ENCODE measurements around the gene ACADM.
A peak's percentile ranks its signal among the peaks of the same experiment; 100 is the strongest.

Gene ACADM

DNA sequence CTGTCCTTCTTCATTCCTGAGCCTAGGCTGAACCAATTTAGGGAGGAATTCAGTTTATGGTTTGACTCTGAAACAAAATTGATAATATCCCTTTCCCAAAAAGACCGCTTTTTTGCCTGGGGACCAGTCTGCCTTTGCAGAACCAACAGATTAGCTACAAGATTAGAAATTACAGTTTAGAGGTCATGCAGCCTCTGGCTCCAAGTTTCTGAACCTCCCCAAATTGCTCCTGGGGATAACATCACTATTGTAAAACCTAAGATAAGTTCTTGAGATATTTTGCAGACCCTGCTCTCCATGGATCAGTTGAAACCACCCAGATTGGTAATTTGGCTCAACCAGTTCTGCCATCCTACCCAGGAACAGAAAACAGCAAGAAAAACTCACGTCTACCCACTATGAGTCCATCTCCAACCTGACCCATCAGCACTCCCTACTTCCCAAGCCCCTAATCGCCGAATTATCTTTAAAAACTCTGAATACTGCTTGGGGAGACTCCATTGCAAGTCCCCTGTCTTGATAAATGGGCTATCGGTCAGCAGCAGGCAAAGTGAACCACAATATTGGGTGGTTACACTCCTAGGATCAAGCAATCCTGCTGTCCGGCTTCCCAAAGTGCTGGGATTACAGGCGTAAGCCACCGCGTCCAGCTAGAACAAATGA lies 60.9 kb downstream of the ACADM start:
- peak overlapping the region; percentile 73 to 85 (median 76) for H3K4me3 ChIP-seq
- H3K27me3 ChIP-seq, result no peaks in the 10 kb centered on the region
- H3K9me3 ChIP-seq (replicated peaks in 1 of 11), result peaks cover 0 to 14% (median 5%) of the 10 kb centered on the region in 11 experiments; a peak in 9 of 22 replicates
- peak overlapping the region; percentile 73 to 99 (median 93) for H3K4me2 ChIP-seq
- peak overlapping the region; percentile 89 to 99 (median 94); a peak in 21 of 22 replicates for H3K27ac ChIP-seq
- peak overlapping the region; percentile 87 to 99 (median 94) for H3K9ac ChIP-seq
- peaks cover 32 to 39% (median 36%) of the 10 kb centered on the region in 11 experiments for H4K20me1 ChIP-seq
- H3K4me1 ChIP-seq, result peaks cover 33 to 47% (median 35%) of the 10 kb centered on the region in 10 experiments
- H3K36me3 ChIP-seq, result peaks cover 33 to 37% (median 35%) of the 10 kb centered on the region in 11 experiments
- TF ChIP-seq Cebpa-rat (IDR thresholded peaks at IDR 0.05), result no peak

DNA sequence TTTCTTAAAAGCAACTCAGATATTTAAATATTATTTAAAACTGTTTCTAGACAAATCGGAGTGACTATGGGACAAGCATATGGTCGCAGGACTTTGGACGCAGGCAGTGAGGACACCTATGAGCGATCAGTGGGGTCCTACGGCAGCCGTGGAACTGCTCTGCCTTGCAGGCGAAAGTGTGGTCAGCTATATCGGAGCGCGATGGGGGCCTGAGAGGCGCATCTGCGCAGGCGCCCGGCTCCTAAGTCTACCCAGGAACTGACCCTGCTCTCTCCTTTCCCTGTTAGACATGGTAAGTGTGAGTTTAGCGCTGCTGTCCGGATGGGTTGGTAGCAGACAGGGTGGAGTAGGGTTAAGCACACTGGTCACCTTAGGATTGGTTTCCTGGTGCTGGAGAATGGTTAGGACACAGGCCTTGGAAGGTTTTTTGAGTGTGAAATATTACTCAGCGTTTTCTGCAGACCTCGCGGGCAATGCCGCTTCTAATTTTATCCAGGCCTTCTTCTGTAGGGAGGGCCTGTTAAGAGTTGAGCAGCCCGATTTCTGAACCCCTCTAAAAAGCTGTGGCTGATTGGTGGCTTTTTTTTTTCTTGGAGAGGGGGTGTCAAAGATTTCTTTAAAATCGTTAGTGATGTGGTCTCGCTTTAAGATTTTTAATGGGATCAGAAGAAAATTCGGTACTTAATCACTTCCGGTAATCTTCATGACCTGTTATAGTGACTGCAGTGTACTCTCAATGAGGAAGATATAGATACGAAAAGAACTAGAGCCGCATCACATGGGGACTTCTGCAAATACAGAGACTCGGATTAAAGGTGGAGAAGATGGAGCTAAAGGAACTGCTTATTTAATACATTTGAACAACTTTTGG lies 61.7 kb downstream of the ACADM start, which contains the start of gene RABGGTB:
TSS of gene RABGGTB (plus strand) at position 274 of the 871 bp plus-strand sequence. CDS start at position 290, 16 bp downstream.
- H4K20me1 ChIP-seq, result peaks cover 40 to 46% (median 44%) of the 10 kb centered on the region in 11 experiments
- no peaks in the 10 kb centered on the region for H3K27me3 ChIP-seq
- H3K4me3 ChIP-seq, result peak within 1 kb of the TSS; percentile 73 to 85 (median 76)
- peaks cover 40 to 45% (median 42%) of the 10 kb centered on the region in 11 experiments for H3K36me3 ChIP-seq
- H3K4me2 ChIP-seq, result peak within 1 kb of the TSS; percentile 93 to 100 (median 97)
- H3K4me1 ChIP-seq, result peaks cover 40 to 55% (median 42%) of the 10 kb centered on the region in 10 experiments
- TF ChIP-seq Cebpa-rat (IDR thresholded peaks at IDR 0.05), result no peak
- H3K9ac ChIP-seq, result peak within 1 kb of the TSS; percentile 87 to 99 (median 94)
- H3K27ac ChIP-seq, result peak within 1 kb of the TSS; percentile 89 to 99 (median 94)
- H3K9me3 ChIP-seq (replicated peaks in 1 of 11), result peaks cover 0 to 14% (median 5%) of the 10 kb centered on the region in 11 experiments; a peak in 9 of 22 replicates

DNA sequence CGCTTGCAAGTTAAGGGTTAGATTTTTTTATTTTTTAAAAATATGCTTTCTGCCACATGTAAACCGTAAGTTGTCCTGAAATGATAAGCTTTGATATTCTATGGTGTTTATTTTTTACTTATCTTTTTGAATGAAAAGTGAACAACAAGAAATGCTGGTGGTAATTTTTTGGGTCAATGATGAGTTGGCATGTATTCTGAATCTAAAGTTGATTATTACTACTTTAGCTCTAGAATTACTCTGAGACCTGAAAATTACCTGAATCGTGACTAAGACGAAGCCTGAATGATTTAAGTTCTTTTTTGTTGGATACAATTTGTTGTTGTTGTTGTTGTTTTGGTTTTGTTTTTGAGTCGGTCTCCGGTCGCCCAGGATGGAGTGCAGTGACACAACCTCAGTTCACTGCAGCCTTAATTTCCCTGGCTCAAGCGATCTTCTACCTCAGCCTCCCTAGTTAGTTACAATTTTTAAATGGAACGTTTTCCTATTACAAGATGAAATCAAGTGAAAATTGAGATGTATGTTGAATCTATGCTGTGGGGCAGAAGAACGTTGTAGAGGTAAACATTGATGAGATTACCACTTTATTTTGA lies 62.5 kb downstream of the ACADM start:
- Histone ChIP-seq H3K4me2 (peak overlapping the region; percentile 93 to 100 (median 97)), H3K9me3 (replicated peaks in 1 of 11) (peaks cover 0 to 14% (median 5%) of the 10 kb centered on the region in 11 experiments; a peak in 9 of 22 replicates), H3K36me3 (peaks cover 48 to 53% (median 50%) of the 10 kb centered on the region in 11 experiments), H3K27ac (peak overlapping the region; percentile 89 to 99 (median 94); a peak in 21 of 22 replicates), H3K27me3 (no peaks in the 10 kb centered on the region), H3K4me1 (peaks cover 44 to 57% (median 49%) of the 10 kb centered on the region in 10 experiments), H3K4me3 (peak overlapping the region; percentile 73 to 85 (median 76)), H4K20me1 (peaks cover 47 to 54% (median 52%) of the 10 kb centered on the region in 11 experiments), H3K9ac (peak overlapping the region; percentile 87 to 99 (median 94))
- TF ChIP-seq Cebpa-rat (IDR thresholded peaks at IDR 0.05), result no peak

DNA sequence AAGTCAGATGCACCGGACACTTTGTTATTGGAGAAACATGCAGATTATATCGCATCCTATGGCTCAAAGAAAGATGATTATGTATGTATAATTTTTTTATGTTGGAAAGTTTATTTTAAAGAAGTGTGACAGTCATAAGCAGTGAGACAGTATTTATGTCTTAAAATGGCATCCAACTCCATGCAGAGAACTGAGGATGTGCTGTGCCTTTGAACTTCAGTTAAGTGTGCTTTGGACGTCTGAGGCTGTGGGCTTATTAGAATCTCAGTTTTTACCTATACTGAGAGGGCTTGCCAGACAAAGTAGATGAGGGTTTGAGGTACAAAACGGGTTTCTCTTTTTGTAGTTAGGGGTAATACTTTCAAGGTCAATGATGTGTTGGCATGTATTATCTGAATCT lies 63.0 kb downstream of the ACADM start:
- peak overlapping the region; percentile 73 to 85 (median 76) for H3K4me3 ChIP-seq
- peak overlapping the region; percentile 89 to 99 (median 94); a peak in 21 of 22 replicates for H3K27ac ChIP-seq
- no peaks in the 10 kb centered on the region for H3K27me3 ChIP-seq
- peak overlapping the region; percentile 93 to 100 (median 97) for H3K4me2 ChIP-seq
- H3K9me3 ChIP-seq (replicated peaks in 1 of 11), result peaks cover 0 to 14% (median 5%) of the 10 kb centered on the region in 11 experiments; a peak in 9 of 22 replicates
- no peak for TF ChIP-seq Cebpa-rat (IDR thresholded peaks at IDR 0.05)
- peaks cover 53 to 59% (median 57%) of the 10 kb centered on the region in 11 experiments for H4K20me1 ChIP-seq
- H3K4me1 ChIP-seq, result peaks cover 44 to 60% (median 54%) of the 10 kb centered on the region in 10 experiments
- H3K9ac ChIP-seq, result peak overlapping the region; percentile 87 to 99 (median 94)
- peaks cover 53 to 58% (median 55%) of the 10 kb centered on the region in 11 experiments for H3K36me3 ChIP-seq

DNA sequence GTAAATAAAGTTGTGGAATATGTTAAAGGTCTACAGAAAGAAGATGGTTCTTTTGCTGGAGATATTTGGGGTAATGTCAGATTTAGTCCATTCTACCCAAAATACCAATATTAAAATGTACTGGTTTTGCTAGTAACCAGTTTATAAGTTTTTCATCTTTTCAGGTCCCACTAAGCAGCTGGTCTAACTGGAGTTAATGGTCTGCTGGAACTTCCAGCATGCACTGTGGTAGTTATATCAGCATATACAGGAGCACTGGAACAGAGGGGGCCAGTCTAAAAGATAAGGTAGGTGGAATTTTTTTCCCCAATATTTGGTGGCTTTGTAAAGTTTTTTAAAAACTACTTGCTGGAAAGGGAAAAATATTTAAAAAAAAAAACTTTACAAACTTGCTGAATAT lies 65.5 kb downstream of the ACADM start:
- H3K9ac ChIP-seq, result peak overlapping the region; percentile 87 to 99 (median 94)
- peaks cover 40 to 62% (median 50%) of the 10 kb centered on the region in 10 experiments for H3K4me1 ChIP-seq
- H3K4me2 ChIP-seq, result peak overlapping the region; percentile 93 to 100 (median 97)
- peaks cover 76 to 84% (median 82%) of the 10 kb centered on the region in 11 experiments for H4K20me1 ChIP-seq
- peaks cover 77 to 82% (median 80%) of the 10 kb centered on the region in 11 experiments for H3K36me3 ChIP-seq
- TF ChIP-seq Cebpa-rat (IDR thresholded peaks at IDR 0.05), result no peak
- no peaks in the 10 kb centered on the region for H3K27me3 ChIP-seq
- H3K4me3 ChIP-seq, result peak overlapping the region; percentile 73 to 85 (median 76); a peak in 18 of 20 replicates
- H3K9me3 ChIP-seq (replicated peaks in 1 of 11), result peaks cover 0 to 4% (median 0%) of the 10 kb centered on the region in 11 experiments; a peak in 1 of 22 replicates
- peak overlapping the region in 5 of 11 experiments; percentile 23 to 99 (median 96); a peak in 6 of 22 replicates for H3K27ac ChIP-seq

DNA sequence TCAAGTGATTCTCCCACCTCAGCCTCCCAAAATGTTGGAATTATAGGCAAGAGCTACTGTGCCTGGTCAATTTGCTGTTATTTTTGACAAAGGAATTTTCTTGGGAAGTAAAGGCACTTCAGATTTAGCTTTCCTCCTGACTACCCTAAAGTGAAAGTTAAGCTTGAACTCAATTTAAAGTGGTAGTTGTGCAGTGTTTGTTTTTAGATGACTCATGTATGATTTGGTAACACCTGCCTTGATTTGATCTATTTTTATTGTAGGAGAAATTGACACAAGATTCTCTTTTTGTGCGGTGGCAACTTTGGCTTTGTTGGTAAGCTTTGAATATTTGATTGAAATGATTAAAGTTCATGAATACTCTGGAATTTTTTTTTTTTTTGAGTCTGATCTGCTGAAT lies 66.5 kb downstream of the ACADM start:
- H3K4me3 ChIP-seq, result peak overlapping the region in 9 of 10 experiments; percentile 73 to 85 (median 76); a peak in 16 of 20 replicates
- no peaks in the 10 kb centered on the region for H3K9me3 ChIP-seq (replicated peaks in 1 of 11)
- no peak for TF ChIP-seq Cebpa-rat (IDR thresholded peaks at IDR 0.05)
- peak overlapping the region; percentile 87 to 99 (median 94); a peak in 17 of 22 replicates for H3K9ac ChIP-seq
- H3K27me3 ChIP-seq, result no peaks in the 10 kb centered on the region
- peaks cover 32 to 54% (median 43%) of the 10 kb centered on the region in 10 experiments for H3K4me1 ChIP-seq
- H4K20me1 ChIP-seq, result peaks cover 87 to 94% (median 92%) of the 10 kb centered on the region in 11 experiments
- H3K27ac ChIP-seq, result peak overlapping the region in 10 of 11 experiments; percentile 6 to 99 (median 49); a peak in 14 of 22 replicates
- peak overlapping the region; percentile 93 to 100 (median 97) for H3K4me2 ChIP-seq
- H3K36me3 ChIP-seq, result peaks cover 88 to 93% (median 90%) of the 10 kb centered on the region in 11 experiments

DNA sequence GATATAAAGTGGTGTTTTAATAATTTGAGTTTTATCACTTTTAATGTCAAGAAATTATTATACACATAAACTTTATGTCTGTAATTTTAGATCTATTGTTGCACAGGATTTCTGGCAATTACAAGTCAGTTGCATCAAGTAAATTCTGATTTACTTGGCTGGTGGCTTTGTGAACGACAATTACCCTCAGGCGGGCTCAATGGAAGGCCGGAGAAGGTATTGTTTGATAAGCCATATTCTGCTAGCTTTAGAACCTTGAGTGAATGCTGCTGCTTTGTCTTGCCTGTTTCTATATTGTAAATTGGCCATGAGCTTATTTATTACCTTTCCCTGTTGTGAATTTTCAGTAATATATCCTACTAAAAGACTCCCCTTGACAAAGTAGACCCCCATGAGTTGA lies 67.6 kb downstream of the ACADM start:
- Histone ChIP-seq H3K27me3 (no peaks in the 10 kb centered on the region), H3K4me2 (peak overlapping the region in 9 of 11 experiments; percentile 25 to 100 (median 33); a peak in 10 of 22 replicates), H3K4me1 (peaks cover 32 to 54% (median 42%) of the 10 kb centered on the region in 10 experiments), H3K9me3 (replicated peaks in 1 of 11) (no peaks in the 10 kb centered on the region), H4K20me1 (peaks cover 97 to 100% (median 100%) of the 10 kb centered on the region in 11 experiments), H3K36me3 (peaks cover 96 to 100% (median 100%) of the 10 kb centered on the region in 11 experiments), H3K27ac (no peak overlapping the region), H3K4me3 (peak overlapping the region in 2 of 10 experiments; percentile 11; a peak in 3 of 20 replicates), H3K9ac (no peak overlapping the region)
- TF ChIP-seq Cebpa-rat (IDR thresholded peaks at IDR 0.05), result no peak

DNA sequence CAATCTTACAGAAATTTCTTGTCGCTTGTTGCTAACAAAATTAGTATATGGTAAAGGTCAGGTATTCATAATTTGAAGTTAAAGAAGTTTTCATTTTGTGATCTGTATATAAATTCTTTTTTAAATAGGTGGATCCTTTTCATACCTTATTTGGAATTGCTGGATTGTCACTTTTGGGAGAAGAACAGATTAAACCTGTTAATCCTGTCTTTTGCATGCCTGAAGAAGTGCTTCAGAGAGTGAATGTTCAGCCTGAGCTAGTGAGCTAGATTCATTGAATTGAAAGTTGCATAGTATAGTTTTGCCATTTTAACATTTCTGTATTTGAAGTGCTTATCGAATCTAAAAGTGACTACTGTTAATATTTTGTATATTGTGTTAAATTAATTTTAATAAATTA lies 69.9 kb downstream of the ACADM start:
- H4K20me1 ChIP-seq, result peaks cover 77 to 98% (median 89%) of the 10 kb centered on the region in 11 experiments
- no peak overlapping the region; a peak in 1 of 22 replicates for H3K9ac ChIP-seq
- H3K4me2 ChIP-seq, result no peak overlapping the region
- H3K4me1 ChIP-seq, result peaks cover 21 to 47% (median 30%) of the 10 kb centered on the region in 10 experiments
- H3K27ac ChIP-seq, result no peak overlapping the region
- no peaks in the 10 kb centered on the region for H3K9me3 ChIP-seq (replicated peaks in 1 of 11)
- no peak for TF ChIP-seq Cebpa-rat (IDR thresholded peaks at IDR 0.05)
- no peak overlapping the region for H3K4me3 ChIP-seq
- peaks cover 77 to 99% (median 90%) of the 10 kb centered on the region in 11 experiments for H3K36me3 ChIP-seq
- H3K27me3 ChIP-seq, result no peaks in the 10 kb centered on the region
